B cell (primary cell): Measurements from ENCODE around the gene FOXA3. TPM values are rescaled to one million over a fixed set of nuclear protein-coding genes. Genes with fewer than 3 reads are reported as not detected.

ENCODE experiments used
- ATAC-seq: fragments of 200-7000 bp; cut with Tn5 transposase; one replicate; pipeline ENCODE4 v1.10.0; 2021; ENCODE audit warnings: low read depth, mild to moderate bottlenecking, moderate number of reproducible peaks, moderate library complexity
- CTCF ChIA-PET: fragments of 350-600 bp; sonication (Branson Sonifier 250); formaldehyde crosslinking; loops from one replicate; lab custom pipeline; 2021; ENCODE audit warnings: antibody characterized with exemption, inconsistent platforms; lab: Charles Lee
- POLR2A ChIA-PET: fragments of 350-600 bp; sonication (Branson Sonifier 250); formaldehyde crosslinking; loops from one replicate; lab custom pipeline; 2021; ENCODE audit warnings: antibody characterized with exemption; lab: Charles Lee
- DNase-seq: peaks from one replicate; pipeline ENCODE4 v3.0.0; 2013
- H2AFZ ChIP-seq: 2 replicates; pipeline ENCODE4 v1.6.1; 2012; ENCODE audit warnings: mild to moderate bottlenecking, low read depth, low read length; ENCODE audit not compliant: insufficient read depth, poor library complexity, severe bottlenecking
- H3K27ac ChIP-seq, 2 donors: 1 replicate in 1 of 2; 2 replicates in 1 of 2; pipeline ENCODE4 v1.5.1; 2012 to 2013; ENCODE audit warnings: low read length in 2 of 2, mild to moderate bottlenecking in 2 of 2, moderate library complexity in 1 of 2
- H3K27me3 ChIP-seq, 4 experiments: fragments of 200-600 bp in 1 of 4; sonication (generic) in 1 of 4; replicated peaks in 1 of 4; 1 replicate in 2 of 4; 2 replicates in 2 of 4; pipeline versions ENCODE4 v1.6.1 to v1.7.0; 2013 to 2016; ENCODE audit warnings: low read length in 3 of 4, mild to moderate bottlenecking in 2 of 4, mixed read lengths in 1 of 4, moderate library complexity in 1 of 4; ENCODE audit not compliant: insufficient read depth in 4 of 4, control insufficient read depth in 3 of 4; ENCODE audit errors: control extremely low read depth in 1 of 4
- H3K36me3 ChIP-seq, 2 experiments: replicated peaks in 1 of 2; 1 replicate in 1 of 2; 2 replicates in 1 of 2; pipeline versions ENCODE4 v1.6.1 to v1.7.1; 2013; ENCODE audit warnings: low read length in 1 of 2; ENCODE audit not compliant: insufficient read depth in 2 of 2, control insufficient read depth in 1 of 2; ENCODE audit errors: control extremely low read depth in 1 of 2, extremely low read depth in 1 of 2
- H3K4me1 ChIP-seq, 2 donors: fragments of 200-600 bp in 1 of 2; sonication (generic) in 1 of 2; 1 replicate in 1 of 2; 2 replicates in 1 of 2; pipeline versions ENCODE4 v1.5.1 to v1.6.1; 2013 to 2017; ENCODE audit warnings: low read length in 2 of 2; ENCODE audit not compliant: control insufficient read depth in 2 of 2, insufficient read depth in 2 of 2
- H3K4me2 ChIP-seq: replicated peaks from 2 replicates; pipeline ENCODE3; 2012; ENCODE audit warnings: mild to moderate bottlenecking, low read depth, low read length; ENCODE audit not compliant: poor library complexity, severe bottlenecking
- H3K4me3 ChIP-seq, 5 experiments: fragments of 200-600 bp in 1 of 5; sonication (generic) in 1 of 5; 1 replicate in 3 of 5; 2 replicates in 2 of 5; pipeline versions ENCODE4 v1.5.1 to v1.7.0; 2011 to 2016; ENCODE audit warnings: low read length in 4 of 5, mild to moderate bottlenecking in 4 of 5, low read depth in 2 of 5, control low read depth in 1 of 5, moderate library complexity in 1 of 5; ENCODE audit not compliant: insufficient read depth in 1 of 5; ENCODE audit errors: control extremely low read depth in 1 of 5, extremely low read depth in 1 of 5
- H3K79me2 ChIP-seq: fragments of 200-600 bp; sonication (generic); one replicate; pipeline ENCODE4 v1.6.0; 2016; ENCODE audit warnings: low read length; ENCODE audit not compliant: control insufficient read depth, insufficient read depth
- H3K9ac ChIP-seq: fragments of 200-600 bp; sonication (generic); 2 replicates; pipeline ENCODE4 v1.6.1; 2017; ENCODE audit warnings: mild to moderate bottlenecking, low read length, moderate library complexity
- H3K9me3 ChIP-seq, 3 donors: one replicate each; pipeline versions ENCODE4 v1.6.1 to v1.7.1; 2013; ENCODE audit warnings: low read length in 2 of 3; ENCODE audit not compliant: control insufficient read depth in 2 of 3, insufficient read depth in 1 of 3; ENCODE audit errors: control extremely low read depth in 1 of 3
- H4K20me1 ChIP-seq: 2 replicates; pipeline ENCODE4 v1.6.0; 2012; ENCODE audit warnings: mild to moderate bottlenecking, low read length; ENCODE audit not compliant: insufficient read depth, control insufficient read depth, poor library complexity, severe bottlenecking
- H3K27ac Mint-ChIP-seq: one replicate; pipeline ENCODE4 v1.8.0; 2021; ENCODE audit warnings: mixed read lengths
- H3K27me3 Mint-ChIP-seq: one replicate; pipeline ENCODE4 v1.8.0; 2021; ENCODE audit warnings: mixed read lengths
- H3K4me1 Mint-ChIP-seq: one replicate; pipeline ENCODE4 v1.8.0; 2021; ENCODE audit warnings: mixed read lengths
- H3K4me3 Mint-ChIP-seq: one replicate; pipeline ENCODE4 v1.8.0; 2021; ENCODE audit warnings: mixed read lengths
- H3K9me3 Mint-ChIP-seq: one replicate; pipeline ENCODE4 v1.8.0; 2022; ENCODE audit warnings: mixed read lengths; ENCODE audit not compliant: insufficient read depth
- CTCF ChIP-seq: fragments of 200-600 bp; IDR thresholded peaks from one replicate; pipeline ENCODE4 v1.8.0; 2022; ENCODE audit warnings: antibody characterized with exemption, mild to moderate bottlenecking
- EZH2 ChIP-seq: IDR thresholded peaks from 2 replicates; pipeline ENCODE4 v1.6.1; 2012; ENCODE audit warnings: borderline replicate concordance, low read depth, mild to moderate bottlenecking, moderate library complexity, low read length; ENCODE audit not compliant: insufficient read depth, poor library complexity, severe bottlenecking
- WGBS: methylation state at CpG from one replicate; pipeline ENCODE4 v1.1.5; 2013; ENCODE audit warnings: missing lambda C conversion rate; ENCODE audit not compliant: insufficient coverage; 5-methylcytosine and 5-hydroxymethylcytosine counted together
- intact Hi-C: fragments of 100-400 bp; cut with micrococcal nuclease; formaldehyde crosslinking; loops from one replicate; pipeline ENCODE4 v1.10.0; 2022
- polyA plus RNA-seq: library from polyadenylated mRNA; depleted of rRNA; stranded (reverse); fragments of >200 nt; gene quantifications from 2 replicates; pipeline ENCODE4 v1.2.3, GENCODE V29; 2012
- total RNA-seq, 2 donors: library from RNA; stranded (reverse); fragments of 120-200 nt in 1 of 2; gene quantifications; 1 replicate in 1 of 2; 2 replicates in 1 of 2; pipeline versions ENCODE4 v1.2.3 to v1.2.4, GENCODE V29; 2013 to 2022

FOXA3 gene
- total and polyA plus RNA-seq, 2 donors (not counting 1 experiment from before 2014, with no cell fraction given), result not detected

- peak overlapping the region; percentile 42 for H3K4me3 Mint-ChIP-seq
- H3K4me2 ChIP-seq, result no peak overlapping the region
- POLR2A ChIA-PET, result no interaction called here
Measured at GRCh38 chr19:45865269-45865948, 1.3 kb downstream of the FOXA3 start.

More at GRCh38 chr19:45865269-45865948, 1.3 kb downstream of the FOXA3 start:
- H3K9me3 Mint-ChIP-seq, result no peaks in the 10 kb centered on the region
- Histone ChIP-seq H3K9me3 (peaks cover 0 to 4% (median 0%) of the 10 kb centered on the region in 3 donors), H3K27ac (no peak overlapping the region), H3K4me1 (peaks cover 27 to 33% of the 10 kb centered on the region in 2 donors), H3K36me3 (peaks cover 0 to 4% of the 10 kb centered on the region in 2 experiments), H4K20me1 (no peaks in the 10 kb centered on the region), H3K79me2 (peaks cover 19% of the 10 kb centered on the region), H2AFZ (no peak overlapping the region), H3K4me3 (no peak overlapping the region), H3K27me3 (peaks cover 0 to 14% (median 6%) of the 10 kb centered on the region in 4 experiments), H3K9ac (no peak overlapping the region)
- DNase-seq (no peak), ATAC-seq (no peak)
- WGBS, result 88% methylated on average over 5 of the region's 9 CpGs
- peaks cover 10% of the 10 kb centered on the region for H3K27me3 Mint-ChIP-seq
- TF ChIP-seq EZH2 (no peak), CTCF (no peak)
- no peak overlapping the region for H3K27ac Mint-ChIP-seq
- peaks cover 32% of the 10 kb centered on the region for H3K4me1 Mint-ChIP-seq
- intact Hi-C loops, result no loop called here
- CTCF ChIA-PET, result interaction anchor here (1.0 to 3.0 kb wide), 3 partner anchors 17 to 66 kb away, joined by 3 to 15 read pairs (median 11); partner anchors contain the start of gene MYPOP
